Neural progenitor cell (in vitro differentiated cells): Measurements from ENCODE around the gene WDR48. TPM values are rescaled to one million over a fixed set of nuclear protein-coding genes. Genes with fewer than 3 reads are reported as not detected.

Experiments used
- DNase-seq: peaks from one replicate; pipeline ENCODE4 v3.0.0-alpha.2; 2016; ENCODE audit warnings: low spot score
- H2AFZ ChIP-seq: fragments of 200-600 bp; sonication (generic); replicated peaks from 2 replicates; pipeline ENCODE4 v1.6.1; 2016; ENCODE audit warnings: antibody characterized with exemption
- H3F3A ChIP-seq: fragments of 200-600 bp; sonication (generic); 2 replicates; pipeline ENCODE4 v1.6.1; 2016; ENCODE audit warnings: antibody characterized with exemption, low read depth
- H3K27ac ChIP-seq: fragments of 200-600 bp; sonication (generic); 2 replicates; pipeline ENCODE4 v1.5.1; 2016; ENCODE audit warnings: mild to moderate bottlenecking
- H3K27me3 ChIP-seq: fragments of 200-600 bp; sonication (generic); 2 replicates; pipeline ENCODE4 v1.6.1; 2016; ENCODE audit warnings: mild to moderate bottlenecking, moderate library complexity
- H3K36me3 ChIP-seq: fragments of 200-600 bp; sonication (generic); 2 replicates; pipeline ENCODE4 v1.5.1; 2016
- H3K4me1 ChIP-seq: fragments of 200-600 bp; sonication (generic); 2 replicates; pipeline ENCODE4 v1.6.1; 2016; ENCODE audit warnings: mixed run types
- H3K4me2 ChIP-seq: fragments of 200-600 bp; sonication (generic); 2 replicates; pipeline ENCODE4 v1.6.1; 2016
- H3K4me3 ChIP-seq: fragments of 200-600 bp; sonication (generic); 2 replicates; pipeline ENCODE4 v1.5.1; 2016
- H3K79me2 ChIP-seq: fragments of 200-600 bp; sonication (generic); 2 replicates; pipeline ENCODE4 v1.6.1; 2016; ENCODE audit warnings: low read depth
- H3K9ac ChIP-seq: fragments of 200-600 bp; sonication (generic); 2 replicates; pipeline ENCODE4 v1.6.1; 2016
- H3K9me3 ChIP-seq: fragments of 200-600 bp; sonication (generic); 2 replicates; pipeline ENCODE4 v1.5.1; 2016; ENCODE audit warnings: low read depth
- H4K20me1 ChIP-seq: fragments of 200-600 bp; sonication (generic); 2 replicates; pipeline ENCODE4 v1.6.1; 2016; ENCODE audit warnings: low read depth
- H3K27ac Mint-ChIP-seq: 3 replicates; pipeline ENCODE4 v1.8.0; 2021; ENCODE audit warnings: mixed read lengths
- H3K27me3 Mint-ChIP-seq: 2 replicates; pipeline ENCODE4 v1.8.0; 2022; ENCODE audit warnings: low read depth, mild to moderate bottlenecking, inconsistent platforms, moderate library complexity, mixed read lengths; ENCODE audit not compliant: insufficient read depth
- H3K36me3 Mint-ChIP-seq: 3 replicates; pipeline ENCODE4 v1.8.0; 2021; ENCODE audit warnings: mixed read lengths
- H3K4me1 Mint-ChIP-seq: 3 replicates; pipeline ENCODE4 v1.8.0; 2021; ENCODE audit warnings: mixed read lengths
- H3K4me3 Mint-ChIP-seq: 3 replicates; pipeline ENCODE4 v1.8.0; 2021; ENCODE audit warnings: mild to moderate bottlenecking, moderate library complexity, mixed read lengths
- H3K9me3 Mint-ChIP-seq: 3 replicates; pipeline ENCODE4 v1.8.0; 2020; ENCODE audit warnings: mixed read lengths
- EZH2 ChIP-seq: fragments of 200-600 bp; sonication (generic); IDR thresholded peaks from 2 replicates; pipeline ENCODE4 v1.6.1; 2017; ENCODE audit warnings: antibody characterized with exemption, mild to moderate bottlenecking, moderate library complexity
- EZH2phosphoT487 ChIP-seq: fragments of 200-600 bp; sonication (generic); IDR thresholded peaks from 2 replicates; pipeline ENCODE4 v1.6.1; 2017; ENCODE audit warnings: antibody characterized with exemption
- total RNA-seq: library from RNA; depleted of rRNA; stranded (reverse); fragments of >200 nt; gene quantifications from 2 replicates; pipeline ENCODE4 v1.2.3, GENCODE V29; 2015; ENCODE audit warnings: low replicate concordance
- TF ChIP-seq, protein P1 (sequence below): fragments of 200-600 bp; sonication (generic); IDR thresholded peaks from 2 replicates; pipeline ENCODE4 v1.5.1; 2017; ENCODE audit warnings: antibody characterized with exemption, mild to moderate bottlenecking

Gene WDR48
- 76.3 and 127 TPM in 2 replicates for total RNA-seq

DNA sequence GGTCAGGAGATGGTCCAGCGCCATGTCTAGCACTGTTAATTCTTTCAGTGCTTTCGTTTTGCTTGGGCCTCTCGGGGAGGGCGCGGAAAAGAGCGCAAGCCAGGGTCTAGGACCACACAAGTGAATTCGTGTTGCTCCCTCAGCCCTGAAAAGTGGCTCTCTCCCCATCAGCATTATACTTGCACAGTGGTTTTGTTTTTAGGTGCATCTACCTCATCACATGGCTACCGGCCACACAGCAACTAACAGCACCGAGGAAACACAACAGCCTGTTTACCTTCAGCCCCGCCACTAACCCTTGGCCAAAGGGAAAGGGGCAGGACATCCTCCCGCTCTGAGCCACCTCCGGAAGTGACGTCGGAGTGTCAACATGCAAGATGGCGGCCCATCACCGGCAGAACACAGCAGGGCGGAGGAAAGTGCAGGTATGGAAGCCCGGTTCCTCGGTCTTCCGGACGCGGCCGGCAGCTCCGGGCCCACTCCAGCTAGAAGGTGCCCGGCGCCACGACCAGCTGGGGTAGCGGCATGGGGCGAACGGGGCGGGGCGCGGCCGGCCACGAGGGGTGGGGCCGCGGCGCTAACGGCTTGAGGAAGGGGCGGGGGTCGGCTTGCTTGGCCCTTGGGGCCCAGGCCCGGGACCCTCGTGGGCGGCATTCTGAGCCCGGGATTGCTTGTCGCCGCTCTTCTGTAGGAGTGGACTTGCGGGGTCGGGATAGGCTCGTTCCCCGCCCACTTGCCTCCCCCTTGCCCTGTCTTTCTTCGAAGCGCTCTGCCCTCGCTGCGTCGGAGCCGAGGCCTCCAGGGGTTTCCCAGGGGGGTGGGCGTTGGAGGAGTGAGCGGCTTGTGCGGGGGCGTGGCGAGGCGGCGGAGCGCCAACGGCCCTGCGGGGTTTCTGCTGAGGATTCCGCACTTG is at the start of gene WDR48, which contains the start of gene SCN11A:
TSS of gene WDR48 (plus strand) at position 368 of the 913 bp plus-strand sequence. CDS start at position 378, 10 bp downstream.
TSS of gene SCN11A (minus strand) at position 296 of the 913 bp plus-strand sequence. CDS start 101,582 bp downstream, outside the sequence.
- Histone ChIP-seq H3K4me1 (peaks cover 19% of the 10 kb centered on the region), H3K9ac (peak within 1 kb of the TSS; percentile 80), H3K4me2 (peak within 1 kb of the TSS; percentile 68), H3K9me3 (no peaks in the 10 kb centered on the region), H3K36me3 (no peaks in the 10 kb centered on the region), H3K27me3 (no peaks in the 10 kb centered on the region), H3F3A (peaks cover 25% of the 10 kb centered on the region), H3K27ac (peak within 1 kb of the TSS; percentile 98), H3K79me2 (peaks cover 45% of the 10 kb centered on the region), H2AFZ (peak within 1 kb of the TSS; percentile 92), H3K4me3 (peak within 1 kb of the TSS; percentile 85), H4K20me1 (peaks cover 43% of the 10 kb centered on the region)
- peak within 1 kb of the TSS; percentile 98 for H3K4me3 Mint-ChIP-seq
- H3K27ac Mint-ChIP-seq = peak within 1 kb of the TSS; percentile 98
- H3K4me1 Mint-ChIP-seq = peaks cover 19% of the 10 kb centered on the region
- peak; percentile 64 for TF ChIP-seq EZH2
- TF ChIP-seq, protein P1, sequence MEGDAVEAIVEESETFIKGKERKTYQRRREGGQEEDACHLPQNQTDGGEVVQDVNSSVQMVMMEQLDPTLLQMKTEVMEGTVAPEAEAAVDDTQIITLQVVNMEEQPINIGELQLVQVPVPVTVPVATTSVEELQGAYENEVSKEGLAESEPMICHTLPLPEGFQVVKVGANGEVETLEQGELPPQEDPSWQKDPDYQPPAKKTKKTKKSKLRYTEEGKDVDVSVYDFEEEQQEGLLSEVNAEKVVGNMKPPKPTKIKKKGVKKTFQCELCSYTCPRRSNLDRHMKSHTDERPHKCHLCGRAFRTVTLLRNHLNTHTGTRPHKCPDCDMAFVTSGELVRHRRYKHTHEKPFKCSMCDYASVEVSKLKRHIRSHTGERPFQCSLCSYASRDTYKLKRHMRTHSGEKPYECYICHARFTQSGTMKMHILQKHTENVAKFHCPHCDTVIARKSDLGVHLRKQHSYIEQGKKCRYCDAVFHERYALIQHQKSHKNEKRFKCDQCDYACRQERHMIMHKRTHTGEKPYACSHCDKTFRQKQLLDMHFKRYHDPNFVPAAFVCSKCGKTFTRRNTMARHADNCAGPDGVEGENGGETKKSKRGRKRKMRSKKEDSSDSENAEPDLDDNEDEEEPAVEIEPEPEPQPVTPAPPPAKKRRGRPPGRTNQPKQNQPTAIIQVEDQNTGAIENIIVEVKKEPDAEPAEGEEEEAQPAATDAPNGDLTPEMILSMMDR = no peak
- DNase-seq = peak; percentile 97
- no peaks in the 10 kb centered on the region for H3K9me3 Mint-ChIP-seq
- H3K27me3 Mint-ChIP-seq = no peaks in the 10 kb centered on the region
- H3K36me3 Mint-ChIP-seq = no peaks in the 10 kb centered on the region

DNA sequence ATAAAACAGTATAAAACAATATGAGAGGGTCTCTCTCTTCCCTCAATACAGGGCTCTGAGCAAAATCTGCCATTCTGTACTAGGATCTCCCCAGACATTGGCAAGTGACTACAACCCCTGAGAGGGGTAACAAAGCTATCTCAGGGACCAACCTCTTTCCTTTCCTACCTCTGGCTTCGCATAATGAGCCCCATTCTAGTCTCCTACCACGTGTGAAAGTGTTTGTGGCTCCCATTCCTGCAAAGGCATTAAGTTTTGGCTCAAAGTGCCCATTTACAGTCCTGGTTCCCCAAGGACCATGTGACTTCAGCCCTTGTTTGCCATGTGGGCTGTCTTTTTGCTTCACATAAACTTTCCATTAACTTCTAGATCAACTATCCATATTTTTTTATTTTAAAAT is 46.5 kb upstream of the WDR48 start:
- H3K27me3 ChIP-seq = no peaks in the 10 kb centered on the region
- H3K4me2 ChIP-seq = no peak overlapping the region
- Mint-ChIP-seq H3K27ac (no peak overlapping the region), H3K4me3 (no peak overlapping the region), H3K4me1 (no peaks in the 10 kb centered on the region), H3K36me3 (no peaks in the 10 kb centered on the region), H3K9me3 (no peaks in the 10 kb centered on the region), H3K27me3 (no peaks in the 10 kb centered on the region)
- DNase-seq = no peak
- H3K27ac ChIP-seq = no peak overlapping the region
- no peaks in the 10 kb centered on the region for H3K4me1 ChIP-seq
- no peaks in the 10 kb centered on the region for H4K20me1 ChIP-seq
- no peaks in the 10 kb centered on the region for H3K36me3 ChIP-seq
- H3K4me3 ChIP-seq = no peak overlapping the region
- no peaks in the 10 kb centered on the region for H3K9me3 ChIP-seq
- TF ChIP-seq, protein P1 = no peak
- TF ChIP-seq EZH2 = no peak
- no peak for TF ChIP-seq EZH2phosphoT487
- H3F3A ChIP-seq = no peaks in the 10 kb centered on the region
- peak overlapping the region; percentile 26 for H2AFZ ChIP-seq
- H3K79me2 ChIP-seq = no peaks in the 10 kb centered on the region
- H3K9ac ChIP-seq = no peak overlapping the region

DNA sequence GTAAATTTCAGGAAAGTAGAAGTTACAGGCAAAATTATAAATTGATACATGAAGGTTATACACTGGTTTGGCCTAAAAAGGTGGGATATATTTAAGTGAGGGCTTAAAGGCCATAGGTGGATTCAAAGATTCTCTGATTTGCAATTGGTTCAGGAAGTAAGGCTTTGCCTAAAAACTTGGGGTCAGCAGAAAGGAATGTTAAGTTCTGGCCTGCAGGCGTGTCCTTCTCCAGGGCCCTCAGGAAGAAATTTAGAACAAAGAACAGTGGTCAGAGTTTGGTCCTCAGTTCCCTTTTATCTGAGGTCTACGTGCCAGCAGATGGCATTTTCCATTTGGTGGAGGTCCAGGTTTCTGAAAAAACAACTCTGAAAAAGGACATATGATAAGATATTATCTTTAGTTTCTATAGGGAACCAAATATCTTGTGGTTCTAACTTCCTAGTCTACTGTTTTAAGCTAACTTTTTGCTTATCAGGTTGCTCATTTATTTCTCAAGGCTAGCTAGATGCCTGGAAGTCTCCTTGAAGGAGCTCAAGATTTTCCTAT is 40.6 kb upstream of the WDR48 start:
- Histone ChIP-seq H3F3A (no peaks in the 10 kb centered on the region), H3K4me3 (no peak overlapping the region), H3K9me3 (no peaks in the 10 kb centered on the region), H2AFZ (no peak overlapping the region), H4K20me1 (no peaks in the 10 kb centered on the region), H3K4me1 (peaks cover 7% of the 10 kb centered on the region), H3K27ac (no peak overlapping the region), H3K27me3 (no peaks in the 10 kb centered on the region), H3K79me2 (no peaks in the 10 kb centered on the region), H3K36me3 (no peaks in the 10 kb centered on the region), H3K9ac (no peak overlapping the region), H3K4me2 (no peak overlapping the region)
- TF ChIP-seq, protein P1 = no peak
- TF ChIP-seq EZH2 (no peak), EZH2phosphoT487 (no peak)
- Mint-ChIP-seq H3K9me3 (no peaks in the 10 kb centered on the region), H3K27ac (no peak overlapping the region), H3K27me3 (peaks cover 3% of the 10 kb centered on the region), H3K4me3 (no peak overlapping the region), H3K36me3 (no peaks in the 10 kb centered on the region), H3K4me1 (peaks cover 4% of the 10 kb centered on the region)
- no peak for DNase-seq
